Measurements from ENCODE around the gene E2F4. TPM values are rescaled to one million over a fixed set of nuclear protein-coding genes. Genes with fewer than 3 reads are reported as not detected.
A peak's percentile ranks its signal among the peaks of the same experiment; 100 is the strongest.

Gene E2F4
- total and polyA plus RNA-seq, 10 donors = 40.8 to 134 (median 68.7) TPM

- H3K27me3 ChIP-seq (replicated peaks in 1 of 7) = peaks cover 4 to 42% (median 26%) of the 10 kb centered on the region in 7 donors
Observed at GRCh38 chr16:67158637-67159600, 33.0 kb upstream of the E2F4 start.

GRCh38 chr16:67161595-67162058, 30.3 kb upstream of the E2F4 start:
- 46 to 66% (median 55%) methylated on average over 23 to 25 of the region's 25 CpGs for WGBS, 5 donors
- Histone ChIP-seq H3K36me3 (no peaks in the 10 kb centered on the region), H3K27me3 (replicated peaks in 1 of 7) (peaks cover 4 to 59% (median 51%) of the 10 kb centered on the region in 7 donors), H3K4me1 (peaks cover 48 to 96% (median 79%) of the 10 kb centered on the region in 6 donors), H3K9me3 (no peaks in the 10 kb centered on the region), H3K27ac (peak overlapping the region in 1 of 8 donors; percentile 95), H3K4me3 (peak overlapping the region in 5 of 8 donors; percentile 83 to 95 (median 94))
- TF ChIP-seq POLR2AphosphoS5 (IDR thresholded peaks at IDR 0.05) = peak in 2 of 3 donors; percentile 6 to 19
- no peak for TF ChIP-seq CTCF (IDR thresholded peaks at IDR 0.05 in 8 of 11, conservative IDR thresholded peaks at IDR 0.05 in 3 of 11)
- intact Hi-C loops (cut with DNase I; ENCODE audit: low total_unique reads) = no loop called here
- DNase-seq = peak; percentile 85

More at GRCh38 chr16:67158637-67159600, 33.0 kb upstream of the E2F4 start:
- peaks cover 0 to 7% (median 0%) of the 10 kb centered on the region in 6 donors for H3K36me3 ChIP-seq
- peak overlapping the region; percentile 80 to 96 (median 92) for H3K27ac ChIP-seq
- WGBS, 5 donors = 5 to 13% (median 7%) methylated on average over 15 to 34 of the region's 34 CpGs
- H3K4me3 ChIP-seq = peak overlapping the region; percentile 83 to 95 (median 94)
- peak; percentile 93 for DNase-seq
- TF ChIP-seq CTCF (IDR thresholded peaks at IDR 0.05 in 8 of 11, conservative IDR thresholded peaks at IDR 0.05 in 3 of 11) (no peak), POLR2AphosphoS5 (IDR thresholded peaks at IDR 0.05) (peak in 2 of 3 donors; percentile 54 to 67)
- peaks cover 50 to 96% (median 78%) of the 10 kb centered on the region in 6 donors for H3K4me1 ChIP-seq
- intact Hi-C loops (cut with DNase I; ENCODE audit: low total_unique reads) = no loop called here
- H3K9me3 ChIP-seq = no peaks in the 10 kb centered on the region

- peak overlapping the region in 7 of 8 donors; percentile 27 to 67 (median 36) for H3K4me3 ChIP-seq
- intact Hi-C loops (cut with DNase I; ENCODE audit: low total_unique reads) = no loop called here
- H3K27me3 ChIP-seq (replicated peaks in 1 of 7) = peaks cover 4 to 69% (median 60%) of the 10 kb centered on the region in 7 donors
- DNase-seq = peak; percentile 78
- TF ChIP-seq POLR2AphosphoS5 (IDR thresholded peaks at IDR 0.05) (no peak), CTCF (IDR thresholded peaks at IDR 0.05 in 8 of 11, conservative IDR thresholded peaks at IDR 0.05 in 3 of 11) (no peak), POLR2A (IDR thresholded peaks at IDR 0.05) (no peak)
- peaks cover 48 to 86% (median 75%) of the 10 kb centered on the region in 6 donors for H3K4me1 ChIP-seq
- no peaks in the 10 kb centered on the region for H3K36me3 ChIP-seq
- 8 to 19% (median 11%) methylated on average over 10 to 44 of the region's 44 CpGs for WGBS, 5 donors
- H3K9me3 ChIP-seq = no peaks in the 10 kb centered on the region
- no peak overlapping the region for H3K27ac ChIP-seq
Observed at GRCh38 chr16:67162506-67163163, 29.3 kb upstream of the E2F4 start.

Data from spleen (tissue), 11 donors.